HG02884 (cell line): ENCODE measurements around the gene MYH9.
"Not testable (repeated sequence)": the region's sequence is repeated elsewhere in the genome, so short reads cannot be mapped to it uniquely, and the experiment has no call there.

Experiments
- ATAC-seq: cut with Tn5 transposase; IDR thresholded peaks from one replicate; pipeline ENCODE4 v1.9.1; 2021; ENCODE audit warnings: mild to moderate bottlenecking, moderate library complexity; ENCODE audit not compliant: unreplicated experiment

The MYH9 gene

DNA sequence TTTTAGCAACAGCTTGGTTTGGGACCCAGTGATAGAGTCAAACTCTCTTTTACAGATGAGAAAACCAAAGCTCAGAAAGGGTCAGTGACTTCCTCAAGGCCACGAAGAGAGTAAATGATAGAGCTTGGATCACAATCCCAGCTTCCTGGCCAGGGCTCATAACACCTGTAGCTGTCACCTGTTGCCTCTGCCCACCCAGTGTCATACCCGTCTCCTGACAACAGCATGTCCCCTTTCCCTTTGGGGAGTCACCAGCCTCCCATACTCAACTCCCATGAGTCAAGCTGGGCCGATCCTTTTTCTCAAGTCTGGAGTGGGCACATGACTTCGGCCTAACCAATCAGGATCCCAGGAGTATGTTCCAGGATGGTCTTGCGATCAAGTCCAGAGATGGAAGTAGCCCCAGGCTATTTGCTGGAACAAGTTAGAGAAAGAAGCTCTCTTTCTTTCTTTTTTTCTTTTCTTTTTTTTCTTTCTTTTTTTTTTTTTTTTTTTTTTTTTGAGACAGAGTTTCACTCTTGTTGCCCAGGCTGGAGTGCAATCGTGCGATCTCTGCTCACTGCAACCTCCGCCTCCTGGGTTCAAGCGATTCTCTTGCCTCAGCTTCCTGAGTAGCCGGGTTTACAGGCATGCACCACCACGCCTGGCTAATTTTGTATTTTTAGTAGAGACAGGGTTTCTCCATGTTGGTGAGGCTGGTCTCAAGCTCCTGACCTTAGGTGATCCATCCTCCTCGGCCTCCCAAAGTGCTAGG lies 27.8 kb upstream of the MYH9 start:
- no peak for ATAC-seq

DNA sequence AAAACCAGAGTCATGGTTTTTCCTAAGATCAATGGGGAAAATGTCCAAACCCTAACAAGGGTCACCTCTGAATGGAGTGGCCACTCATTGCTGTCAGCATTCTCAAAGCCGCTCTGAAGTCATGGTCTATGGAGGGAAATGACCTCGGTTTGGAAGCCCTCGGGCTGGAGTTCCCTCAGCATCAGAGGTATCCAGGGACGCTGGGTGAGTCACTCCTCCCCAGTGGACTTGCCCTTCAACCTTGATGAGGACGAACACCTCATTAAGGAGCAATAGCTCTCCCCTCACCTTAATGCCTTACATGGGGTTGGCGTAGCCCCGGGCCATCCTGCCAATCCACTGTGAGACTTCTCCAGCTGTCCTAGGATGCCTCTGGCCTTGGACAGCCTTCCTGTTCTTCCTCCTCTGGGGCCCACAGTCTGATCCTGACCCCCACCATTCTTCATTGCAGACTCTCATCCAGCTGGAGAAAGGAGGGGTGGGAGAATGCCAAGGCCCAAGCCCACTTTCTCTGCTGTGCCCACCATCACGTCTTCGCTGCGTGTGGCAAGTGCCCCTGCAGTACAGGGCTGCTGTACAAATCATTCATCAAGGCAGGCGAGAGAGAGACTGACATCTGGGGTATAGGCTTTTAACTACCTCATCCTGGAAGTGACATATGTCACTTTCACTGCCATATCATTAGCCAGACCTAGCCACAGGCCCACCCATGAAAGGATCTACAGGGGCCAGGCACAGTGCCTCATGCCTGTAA lies 25.4 kb upstream of the MYH9 start:
- no peak for ATAC-seq

- ATAC-seq: no peak
Observed at GRCh38 chr22:36411589-36412258, 24.0 kb upstream of the MYH9 start.

GRCh38 chr22:36409911-36410756 lies 22.4 kb upstream of the MYH9 start:
- ATAC-seq: no peak

- ATAC-seq: not testable (repeated sequence)
Observed at GRCh38 chr22:36409554-36409910, 21.8 kb upstream of the MYH9 start.

GRCh38 chr22:36409056-36409455 lies 21.3 kb upstream of the MYH9 start:
- ATAC-seq: no peak

DNA sequence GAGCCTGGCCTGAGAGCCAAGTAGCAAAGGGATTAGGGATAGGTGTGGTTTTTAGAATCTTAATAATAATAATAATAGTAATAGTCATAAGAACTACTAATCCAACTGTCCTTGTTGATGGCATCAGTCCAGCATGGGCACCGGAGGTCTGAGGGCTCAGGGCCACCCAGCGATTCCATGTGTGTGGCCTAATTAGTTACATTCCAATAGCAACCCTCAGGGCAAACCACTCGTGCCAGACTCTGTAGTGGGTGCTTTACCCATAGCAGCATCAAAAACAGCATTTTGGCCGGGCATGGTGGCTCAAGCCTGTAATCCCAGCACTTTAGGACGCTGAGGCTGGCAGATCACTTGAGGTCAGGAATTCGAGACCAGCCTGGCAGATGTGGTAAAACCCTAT lies 19.0 kb upstream of the MYH9 start:
- ATAC-seq: no peak

DNA sequence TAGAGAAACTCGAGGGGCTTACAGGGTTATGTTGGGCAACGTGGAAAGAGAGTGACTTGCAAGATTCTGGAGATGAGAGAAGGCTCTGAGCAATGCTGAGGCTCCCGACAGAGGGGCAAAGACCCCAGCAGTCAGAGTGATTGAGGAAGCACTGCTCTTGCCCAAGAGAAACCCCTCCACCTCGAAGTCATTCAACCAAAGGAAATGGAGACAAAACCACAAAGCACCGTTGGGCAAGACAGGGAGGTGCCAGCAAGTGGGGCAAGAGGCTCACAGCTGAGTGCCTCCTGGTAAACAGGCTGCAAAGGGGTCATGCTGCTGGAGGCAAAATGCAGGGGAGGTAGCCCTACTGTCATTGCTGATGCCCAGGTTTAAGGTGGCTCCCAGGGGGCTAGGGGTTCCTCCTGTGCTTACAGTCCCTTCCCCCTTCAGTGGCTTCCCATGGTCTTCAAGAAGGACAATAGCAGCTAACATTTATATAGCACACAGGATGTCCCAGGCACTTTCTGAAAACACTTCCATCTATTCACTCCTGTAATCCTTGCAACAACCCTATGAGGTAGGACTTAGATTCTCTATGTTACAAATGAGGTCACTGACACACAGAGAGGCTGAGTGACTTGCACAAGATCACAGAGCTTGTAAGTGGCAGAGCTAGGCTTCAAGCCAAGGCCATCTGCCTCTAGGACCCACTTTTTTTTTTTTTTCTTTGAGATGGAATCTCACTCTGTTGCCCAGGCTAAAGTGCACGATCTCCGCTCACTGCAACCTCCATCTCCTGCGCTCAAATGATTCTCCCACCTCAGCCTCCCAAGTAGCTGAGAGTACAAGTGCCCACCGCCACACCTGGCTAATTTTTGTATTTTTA lies 18.1 kb upstream of the MYH9 start:
- no peak for ATAC-seq

- ATAC-seq: no peak
Observed at GRCh38 chr22:36405221-36405661, 17.5 kb upstream of the MYH9 start.

GRCh38 chr22:36404446-36404845 lies 16.7 kb upstream of the MYH9 start:
- no peak for ATAC-seq

DNA sequence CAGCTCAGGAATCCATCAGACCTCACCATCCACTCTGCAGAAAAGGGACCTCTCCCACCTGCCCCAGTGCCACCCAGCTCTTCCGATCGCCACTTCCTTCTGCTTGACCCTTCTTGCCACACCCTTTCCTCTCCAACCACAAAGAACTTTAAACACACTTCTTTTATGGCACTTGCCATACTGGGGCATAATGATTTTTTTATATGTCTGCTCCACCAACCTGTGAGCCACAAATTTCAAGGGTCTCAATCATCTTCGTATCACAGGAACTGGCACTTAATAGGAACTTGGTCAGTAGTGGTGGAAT lies 11.7 kb upstream of the MYH9 start:
- ATAC-seq: no peak

DNA sequence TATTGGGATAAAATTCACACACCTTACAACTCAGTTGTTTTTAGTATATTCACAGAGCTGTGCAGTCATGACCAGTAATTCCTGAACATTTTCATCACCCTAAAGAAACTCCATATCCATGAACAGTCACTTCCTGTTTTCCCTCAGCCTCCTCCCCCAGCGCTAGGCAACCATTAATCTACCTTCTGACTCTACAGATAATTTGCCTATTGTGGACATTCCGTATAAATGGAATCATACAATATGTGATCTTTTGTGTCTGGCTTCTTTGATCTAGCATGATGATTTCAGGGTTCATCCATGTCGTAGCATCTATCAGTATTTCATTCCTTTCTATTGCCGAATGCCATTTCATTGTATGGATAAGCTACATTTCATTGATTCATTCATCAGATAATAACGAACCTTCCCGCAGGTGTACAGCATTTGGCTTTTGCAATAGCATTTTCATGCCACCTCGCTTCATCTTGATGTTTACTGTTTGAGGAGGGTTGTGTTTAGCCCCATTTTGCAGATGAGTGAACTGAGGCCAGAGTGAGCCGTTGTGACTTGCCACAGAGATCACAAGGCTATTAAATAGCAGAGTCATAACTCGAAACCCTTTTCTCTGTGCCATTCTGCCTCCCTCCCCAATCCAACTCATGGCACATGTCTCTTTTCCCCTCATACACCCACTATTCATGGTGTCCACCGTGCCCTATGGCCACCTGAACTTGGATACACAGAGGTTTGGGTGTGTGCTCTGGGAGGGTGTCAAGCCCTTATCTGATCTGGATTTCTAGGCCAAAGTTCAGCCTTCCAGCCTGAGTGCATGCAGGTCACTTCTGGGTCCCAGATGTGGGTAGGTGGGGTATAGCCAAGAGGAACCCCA lies 11.1 kb upstream of the MYH9 start:
- no peak for ATAC-seq

GRCh38 chr22:36397131-36398093 lies 9.6 kb upstream of the MYH9 start:
- no peak for ATAC-seq

DNA sequence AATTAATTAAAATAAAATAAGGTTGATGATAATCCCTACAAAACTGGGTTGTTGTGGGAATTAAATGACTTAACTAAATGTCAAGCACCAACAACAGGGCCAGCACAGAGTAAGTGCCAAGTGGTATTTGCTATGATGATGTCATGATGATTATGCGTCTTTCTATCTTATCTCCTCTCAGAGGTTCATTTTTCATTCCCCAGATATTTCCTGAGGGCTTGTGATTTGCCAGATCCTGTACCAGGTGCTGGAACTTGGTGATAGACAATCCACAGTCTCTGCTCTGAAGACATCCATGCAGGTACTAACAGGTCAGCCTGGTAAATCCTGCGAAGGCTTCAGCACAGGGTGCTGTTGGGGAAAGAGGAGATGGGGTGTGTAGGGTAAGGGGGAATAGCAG lies 8.1 kb upstream of the MYH9 start:
- no peak for ATAC-seq

- no peak for ATAC-seq
Observed at GRCh38 chr22:36395055-36395849, 7.5 kb upstream of the MYH9 start.

GRCh38 chr22:36391638-36392037 lies 3.9 kb upstream of the MYH9 start:
- ATAC-seq: no peak

GRCh38 chr22:36389122-36389521 lies 1.4 kb upstream of the MYH9 start:
- not testable (repeated sequence) for ATAC-seq

DNA sequence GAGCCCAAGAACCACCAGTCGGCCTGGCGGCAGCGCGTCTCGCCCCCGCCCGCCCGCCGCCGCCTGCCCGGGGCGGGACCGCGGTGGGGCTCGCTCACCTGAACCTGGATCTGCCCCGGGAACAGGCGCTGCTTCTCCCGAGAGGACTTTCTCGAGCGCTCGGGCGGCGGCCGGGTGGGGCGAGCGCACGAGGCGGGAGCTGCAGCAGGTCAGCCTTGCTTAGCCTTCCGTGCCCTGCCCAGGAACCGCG lies 133 bp downstream of the MYH9 start:
- ATAC-seq: peak; percentile 4
